IMR-90 (cell line): ENCODE results near the gene ARHGAP23. TPM values are rescaled to one million over a fixed set of nuclear protein-coding genes. Genes with fewer than 3 reads are reported as not detected.

Experiments used
- ATAC-seq: fragments of 200-7000 bp; cut with Tn5 transposase; 2 replicates; pipeline ENCODE4 v1.9.1; 2020; ENCODE audit warnings: low read depth, mild to moderate bottlenecking, moderate library complexity
- BruUV-seq: library from RNA; stranded (reverse); fragments of 400-500 nt; replicated peaks from 2 replicates; lab custom pipeline; 2021; lab: Mats Ljungman, UMichigan
- CTCF ChIA-PET: fragments of 300-600 bp; formaldehyde crosslinking; extraction: SDS; loops from one replicate; lab custom pipeline; 2021; ENCODE audit warnings: antibody characterized with exemption; lab: Yijun Ruan, JAX
- POLR2A ChIA-PET: fragments of 300-600 bp; sonication (Branson Sonifier 250); formaldehyde crosslinking; loops from one replicate; lab custom pipeline; 2022; ENCODE audit warnings: antibody characterized with exemption; ENCODE audit not compliant: unreplicated experiment; lab: Charles Lee
- DNase-seq: peaks from one replicate; pipeline ENCODE4 v3.0.0; 2013
- H2AFZ ChIP-seq: replicated peaks from 2 replicates; pipeline ENCODE3; 2013; ENCODE audit warnings: low read length, mild to moderate bottlenecking; ENCODE audit not compliant: poor library complexity
- H2AK5ac ChIP-seq: 2 replicates; pipeline ENCODE4 v1.6.1; 2013; ENCODE audit warnings: low read depth, low read length, inconsistent platforms
- H2AK9ac ChIP-seq: replicated peaks from 2 replicates; pipeline ENCODE3; 2013; ENCODE audit warnings: mild to moderate bottlenecking, low read depth, low read length, moderate library complexity; ENCODE audit not compliant: poor library complexity
- H2BK120ac ChIP-seq: 2 replicates; pipeline ENCODE4 v1.6.1; 2013; ENCODE audit warnings: low read depth, low read length, inconsistent platforms
- H2BK15ac ChIP-seq: 3 replicates; pipeline ENCODE4 v1.6.1; 2013; ENCODE audit warnings: low read depth, low read length, inconsistent platforms
- H2BK20ac ChIP-seq: 2 replicates; pipeline ENCODE4 v1.6.1; 2013; ENCODE audit warnings: low read depth, mild to moderate bottlenecking, inconsistent platforms, low read length, moderate library complexity
- H2BK5ac ChIP-seq: 2 replicates; pipeline ENCODE4 v1.6.1; 2013; ENCODE audit warnings: mild to moderate bottlenecking, low read depth, low read length, inconsistent platforms; ENCODE audit not compliant: poor library complexity, severe bottlenecking
- H3K14ac ChIP-seq: replicated peaks from 2 replicates; pipeline ENCODE4 v1.6.1; 2013; ENCODE audit warnings: low read depth, low read length, inconsistent platforms
- H3K18ac ChIP-seq: 2 replicates; pipeline ENCODE4 v1.6.1; 2013; ENCODE audit warnings: low read depth, low read length, control low read depth
- H3K23ac ChIP-seq: 2 replicates; pipeline ENCODE4 v1.6.1; 2013; ENCODE audit warnings: low read depth, low read length, inconsistent platforms
- H3K27ac ChIP-seq: 2 replicates; pipeline ENCODE4 v1.5.1; 2013; ENCODE audit warnings: mild to moderate bottlenecking, control low read depth, low read length; ENCODE audit not compliant: insufficient read depth
- H3K27me3 ChIP-seq: 2 replicates; pipeline ENCODE4 v1.6.1; 2013; ENCODE audit warnings: low read length; ENCODE audit not compliant: control insufficient read depth, insufficient read depth
- H3K36me3 ChIP-seq: 2 replicates; pipeline ENCODE4 v1.6.1; 2013; ENCODE audit warnings: low read length, mixed read lengths; ENCODE audit not compliant: control insufficient read depth, insufficient read depth
- H3K4ac ChIP-seq: 2 replicates; pipeline ENCODE4 v1.6.1; 2013; ENCODE audit warnings: low read depth, low read length, inconsistent platforms
- H3K4me1 ChIP-seq: 2 replicates; pipeline ENCODE4 v1.6.1; 2013; ENCODE audit warnings: low read length, mixed read lengths; ENCODE audit not compliant: control insufficient read depth, insufficient read depth
- H3K4me2 ChIP-seq: 2 replicates; pipeline ENCODE4 v1.6.1; 2013; ENCODE audit warnings: low read depth, mild to moderate bottlenecking, control low read depth, low read length, moderate library complexity
- H3K4me3 ChIP-seq: 2 replicates; pipeline ENCODE4 v1.5.1; 2013; ENCODE audit warnings: low read depth, mild to moderate bottlenecking, control low read depth, low read length, moderate library complexity; ENCODE audit not compliant: insufficient read depth
- H3K56ac ChIP-seq: 2 replicates; pipeline ENCODE4 v1.6.1; 2013; ENCODE audit warnings: low read length, inconsistent platforms; ENCODE audit not compliant: insufficient read depth; ENCODE audit errors: extremely low read depth
- H3K79me1 ChIP-seq, 2 experiments: 2 replicates each; pipeline ENCODE4 v1.6.1; 2013; ENCODE audit warnings: low read length in 2 of 2, inconsistent platforms in 1 of 2, low read depth in 1 of 2
- H3K9ac ChIP-seq: 2 replicates; pipeline ENCODE4 v1.6.1; 2013; ENCODE audit warnings: low read depth, low read length, control low read depth
- H3K9me1 ChIP-seq: 2 replicates; pipeline ENCODE4 v1.6.1; 2013; ENCODE audit warnings: low read length, inconsistent platforms; ENCODE audit not compliant: insufficient read depth
- H3K9me3 ChIP-seq: 2 replicates; pipeline ENCODE4 v1.6.1; 2013; ENCODE audit warnings: low read length; ENCODE audit not compliant: control insufficient read depth, insufficient read depth
- H4K20me1 ChIP-seq: 2 replicates; pipeline ENCODE4 v1.6.1; 2013; ENCODE audit warnings: low read length, inconsistent platforms; ENCODE audit not compliant: insufficient read depth
- H4K5ac ChIP-seq: 2 replicates; pipeline ENCODE4 v1.6.1; 2013; ENCODE audit warnings: mild to moderate bottlenecking, low read depth, low read length, control low read depth
- H4K8ac ChIP-seq, 2 experiments: 2 replicates each; pipeline ENCODE4 v1.6.1; 2013; ENCODE audit warnings: low read depth in 2 of 2, low read length in 2 of 2, control low read depth in 1 of 2, inconsistent platforms in 1 of 2
- H4K91ac ChIP-seq: 2 replicates; pipeline ENCODE4 v1.6.1; 2013; ENCODE audit warnings: low read depth, low read length, inconsistent platforms; ENCODE audit not compliant: insufficient read depth
- BHLHE40 ChIP-seq: fragments of 150-350 bp; IDR thresholded peaks from 2 replicates; pipeline ENCODE4 v1.6.1; 2016; ENCODE audit warnings: mild to moderate bottlenecking, low read depth, low read length
- CEBPB ChIP-seq: IDR thresholded peaks from 2 replicates; pipeline ENCODE4 v1.6.1; 2012; ENCODE audit warnings: low read depth, low read length, improper control_type of control experiment
- CHD1 ChIP-seq: IDR thresholded peaks from 2 replicates; pipeline ENCODE4 v1.6.1; 2012; ENCODE audit warnings: low read depth, low read length, improper control_type of control experiment
- CTCF ChIP-seq: conservative IDR thresholded peaks from 2 replicates; pipeline ENCODE4 v1.5.1; 2012; ENCODE audit warnings: mild to moderate bottlenecking, low read depth, low read length, improper control_type of control experiment
- MAZ ChIP-seq: IDR thresholded peaks from 2 replicates; pipeline ENCODE4 v1.6.1; 2012; ENCODE audit warnings: low read depth, mild to moderate bottlenecking, low read length, improper control_type of control experiment, moderate library complexity, borderline replicate concordance
- NFE2L2 ChIP-seq: fragments of 150-350 bp; IDR thresholded peaks from 2 replicates; pipeline ENCODE4 v1.6.1; 2016; ENCODE audit warnings: low read depth, mild to moderate bottlenecking, low read length
- POLR2A ChIP-seq: IDR thresholded peaks from 2 replicates; pipeline ENCODE4 v1.6.1; 2012; ENCODE audit warnings: mild to moderate bottlenecking, low read depth, low read length
- RAD21 ChIP-seq: IDR thresholded peaks from 2 replicates; pipeline ENCODE4 v1.6.1; 2012; ENCODE audit warnings: low read length, improper control_type of control experiment
- RCOR1 ChIP-seq: IDR thresholded peaks from 2 replicates; pipeline ENCODE4 v1.6.1; 2012; ENCODE audit warnings: mild to moderate bottlenecking, low read length, improper control_type of control experiment; ENCODE audit not compliant: insufficient replicate concordance
- RFX5 ChIP-seq: IDR thresholded peaks from 2 replicates; pipeline ENCODE4 v1.8.0; 2012; ENCODE audit warnings: low read depth, mild to moderate bottlenecking, low read length, moderate library complexity
- SMC3 ChIP-seq: fragments of 150-350 bp; IDR thresholded peaks from 2 replicates; pipeline ENCODE4 v1.6.1; 2016; ENCODE audit warnings: low read depth, mild to moderate bottlenecking, antibody characterized with exemption, low read length, moderate library complexity
- WGBS, 2 experiments: methylation state at CpG; one replicate each; pipeline versions ENCODE4 v1.1.5 to v1.1.7; 2013; ENCODE audit warnings: missing lambda C conversion rate in 2 of 2; ENCODE audit not compliant: insufficient read length in 1 of 2; ENCODE audit errors: extremely low coverage in 2 of 2; 5-methylcytosine and 5-hydroxymethylcytosine counted together
- dilution Hi-C: fragments of 300-500 bp; cut with HindIII; formaldehyde crosslinking; loops from one replicate; pipeline ENCODE4 v1.14.3; 2018; ENCODE audit warnings: low sequenced_read_pairs; ENCODE audit not compliant: unreplicated experiment
- in situ Hi-C: fragments of 300-500 bp; cut with MboI; formaldehyde crosslinking; loops from 3 replicates; pipeline ENCODE4 v1.14.3; 2019; ENCODE audit warnings: low sequenced_read_pairs, inconsistent platforms, mixed read lengths
- intact Hi-C: fragments of 100-400 bp; cut with micrococcal nuclease; formaldehyde crosslinking; loops from 2 replicates; pipeline ENCODE4 v1.10.0; 2022
- polyA plus RNA-seq, 3 experiments: library from polyadenylated mRNA; depleted of rRNA; stranded (reverse); fragments of >200 nt; gene quantifications; 2 replicates each; pipeline ENCODE4 v1.2.3, GENCODE V29; 2012; ENCODE audit warnings: low replicate concordance in 1 of 3
- total RNA-seq: library from RNA; depleted of rRNA; stranded (reverse); fragments of >200 nt; gene quantifications from 2 replicates; pipeline ENCODE4 v1.2.3, GENCODE V29; 2012
- TF ChIP-seq, protein P1 (sequence below): fragments of 150-350 bp; IDR thresholded peaks from 2 replicates; pipeline ENCODE4 v1.6.1; 2017; ENCODE audit warnings: mild to moderate bottlenecking, antibody characterized with exemption, low read length, low read depth
- TF ChIP-seq, protein P2 (sequence below): fragments of 150-350 bp; IDR thresholded peaks from 2 replicates; pipeline ENCODE4 v1.6.1; 2016; ENCODE audit warnings: low read depth, mild to moderate bottlenecking, low read length, moderate library complexity, borderline replicate concordance

Gene ARHGAP23
- total and polyA plus RNA-seq, 2 of the 4 experiments (the other 2 are of a cell fraction) = 9.3 to 43.3 TPM

- H4K20me1 ChIP-seq = peaks cover 75% of the 10 kb centered on the region
Measured at GRCh38 chr17:38457577-38458371, 29.5 kb downstream of the ARHGAP23 start.

More at GRCh38 chr17:38457577-38458371, 29.5 kb downstream of the ARHGAP23 start:
- TF ChIP-seq NFE2L2 = no peak
- TF ChIP-seq RCOR1 = no peak
- TF ChIP-seq CTCF = no peak
- no peak for TF ChIP-seq BHLHE40
- no peak for TF ChIP-seq CHD1
- no peak for TF ChIP-seq MAZ
- TF ChIP-seq RFX5 = no peak
- TF ChIP-seq RAD21 = no peak
- TF ChIP-seq SMC3 = no peak
- TF ChIP-seq, protein P1, sequence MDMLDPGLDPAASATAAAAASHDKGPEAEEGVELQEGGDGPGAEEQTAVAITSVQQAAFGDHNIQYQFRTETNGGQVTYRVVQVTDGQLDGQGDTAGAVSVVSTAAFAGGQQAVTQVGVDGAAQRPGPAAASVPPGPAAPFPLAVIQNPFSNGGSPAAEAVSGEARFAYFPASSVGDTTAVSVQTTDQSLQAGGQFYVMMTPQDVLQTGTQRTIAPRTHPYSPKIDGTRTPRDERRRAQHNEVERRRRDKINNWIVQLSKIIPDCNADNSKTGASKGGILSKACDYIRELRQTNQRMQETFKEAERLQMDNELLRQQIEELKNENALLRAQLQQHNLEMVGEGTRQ = no peak
- no peak for TF ChIP-seq POLR2A
- TF ChIP-seq CEBPB = no peak
- TF ChIP-seq, protein P2, sequence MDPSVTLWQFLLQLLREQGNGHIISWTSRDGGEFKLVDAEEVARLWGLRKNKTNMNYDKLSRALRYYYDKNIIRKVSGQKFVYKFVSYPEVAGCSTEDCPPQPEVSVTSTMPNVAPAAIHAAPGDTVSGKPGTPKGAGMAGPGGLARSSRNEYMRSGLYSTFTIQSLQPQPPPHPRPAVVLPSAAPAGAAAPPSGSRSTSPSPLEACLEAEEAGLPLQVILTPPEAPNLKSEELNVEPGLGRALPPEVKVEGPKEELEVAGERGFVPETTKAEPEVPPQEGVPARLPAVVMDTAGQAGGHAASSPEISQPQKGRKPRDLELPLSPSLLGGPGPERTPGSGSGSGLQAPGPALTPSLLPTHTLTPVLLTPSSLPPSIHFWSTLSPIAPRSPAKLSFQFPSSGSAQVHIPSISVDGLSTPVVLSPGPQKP = no peak
- Histone ChIP-seq H3K27me3 (no peaks in the 10 kb centered on the region), H2AFZ (no peak overlapping the region), H2BK120ac (no peak overlapping the region), H2AK9ac (peak overlapping the region; percentile 3), H3K36me3 (peaks cover 45% of the 10 kb centered on the region), H3K56ac (no peak overlapping the region), H3K4me1 (peaks cover 24% of the 10 kb centered on the region), H3K18ac (no peak overlapping the region), H3K27ac (no peak overlapping the region), H3K4me2 (no peak overlapping the region), H3K4me3 (no peak overlapping the region), H3K9ac (no peak overlapping the region), H4K8ac (no peak overlapping the region), H3K9me1 (peaks cover 23% of the 10 kb centered on the region), H4K5ac (no peak overlapping the region), H2AK5ac (0 out of 2 replicates have a peak overlapping the region, but pooled peaks have one; percentile 18), H3K9me3 (no peaks in the 10 kb centered on the region), H4K91ac (no peak overlapping the region), H2BK20ac (no peak overlapping the region), H3K79me1 (peaks cover 48 to 90% of the 10 kb centered on the region in 2 experiments), H3K23ac (peak overlapping the region; percentile 70), H2BK5ac (no peak overlapping the region), H2BK15ac (no peak overlapping the region), H3K4ac (no peak overlapping the region), H3K14ac (0 out of 2 replicates have a peak overlapping the region, but pooled peaks have one; percentile 57)
- ATAC-seq (no peak), DNase-seq (no peak)
- dilution Hi-C loops = no loop called here
- WGBS, 2 experiments = 81% methylated on average over 6 of the region's 18 CpGs; no CpG with 5 or more reads in 1 of the 2 experiments
- intact Hi-C loops = no loop called here
- ChIA-PET POLR2A (interaction anchor here (0.6 kb wide), 1 partner anchor 29 kb away, joined by 5 read pairs; the partner anchor contains the start of gene ARHGAP23), CTCF (no interaction called here)
- in situ Hi-C loops = no loop called here
- BruUV-seq = no TSS peak
